HepG2 (cell line): ENCODE measurements around the gene DPP6.

ENCODE experiments used
- ZNF776 ChIP-seq: sonication (generic); formaldehyde crosslinking; IDR thresholded peaks from 2 replicates; pipeline ENCODE4 v1.4.0; 2020; ENCODE audit warnings: mild to moderate bottlenecking, missing genetic modification reagents
- TF ChIP-seq, protein P1 (sequence below): sonication (generic); formaldehyde crosslinking; IDR thresholded peaks from 2 replicates; pipeline ENCODE4 v1.5.0; 2020; ENCODE audit warnings: mild to moderate bottlenecking, missing genetic modification reagents, moderate library complexity

DNA sequence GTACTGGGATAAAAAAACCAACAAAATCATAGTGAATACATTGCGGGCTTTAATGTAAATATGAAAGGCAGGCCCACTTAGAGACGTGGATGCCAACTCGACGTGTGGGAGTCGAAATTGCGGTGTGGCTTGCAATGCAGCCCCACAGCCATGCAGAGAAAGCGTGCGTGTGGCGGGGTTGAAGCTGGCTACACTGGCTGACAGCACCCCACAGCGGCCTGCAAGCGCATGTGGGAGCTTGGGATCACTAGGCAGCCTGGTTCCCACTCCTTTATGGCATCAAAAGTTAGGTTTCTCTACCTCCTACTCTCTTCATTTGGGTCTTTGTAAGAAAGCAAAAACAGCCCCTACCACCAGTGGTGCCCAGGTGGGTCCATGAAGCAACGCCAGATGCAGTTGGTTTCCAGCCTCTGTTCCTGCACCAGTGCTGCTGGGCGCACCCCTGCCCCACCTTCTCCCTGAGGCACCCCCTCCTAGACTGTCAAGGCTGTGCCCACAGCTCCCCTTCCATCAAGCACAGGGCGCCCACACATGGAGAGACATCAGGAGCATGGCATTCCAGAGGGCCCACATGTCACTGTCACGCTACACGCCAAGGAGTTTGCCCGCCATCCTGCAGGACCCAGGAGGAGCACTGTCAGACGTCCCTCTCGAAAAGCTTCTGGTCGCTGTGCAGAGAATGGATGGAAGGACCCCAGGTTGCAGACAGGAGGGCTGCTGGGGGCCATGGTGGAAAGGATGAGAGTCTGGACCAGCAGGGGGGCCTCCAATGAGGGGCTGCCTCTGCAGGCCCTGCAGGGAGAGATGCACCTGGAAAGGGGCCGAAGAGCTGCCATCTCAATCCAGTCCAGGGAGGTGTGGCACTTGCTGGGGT is 807.8 kb downstream of the DPP6 start:
- TF ChIP-seq ZNF776, result no peak
- TF ChIP-seq, protein P1, sequence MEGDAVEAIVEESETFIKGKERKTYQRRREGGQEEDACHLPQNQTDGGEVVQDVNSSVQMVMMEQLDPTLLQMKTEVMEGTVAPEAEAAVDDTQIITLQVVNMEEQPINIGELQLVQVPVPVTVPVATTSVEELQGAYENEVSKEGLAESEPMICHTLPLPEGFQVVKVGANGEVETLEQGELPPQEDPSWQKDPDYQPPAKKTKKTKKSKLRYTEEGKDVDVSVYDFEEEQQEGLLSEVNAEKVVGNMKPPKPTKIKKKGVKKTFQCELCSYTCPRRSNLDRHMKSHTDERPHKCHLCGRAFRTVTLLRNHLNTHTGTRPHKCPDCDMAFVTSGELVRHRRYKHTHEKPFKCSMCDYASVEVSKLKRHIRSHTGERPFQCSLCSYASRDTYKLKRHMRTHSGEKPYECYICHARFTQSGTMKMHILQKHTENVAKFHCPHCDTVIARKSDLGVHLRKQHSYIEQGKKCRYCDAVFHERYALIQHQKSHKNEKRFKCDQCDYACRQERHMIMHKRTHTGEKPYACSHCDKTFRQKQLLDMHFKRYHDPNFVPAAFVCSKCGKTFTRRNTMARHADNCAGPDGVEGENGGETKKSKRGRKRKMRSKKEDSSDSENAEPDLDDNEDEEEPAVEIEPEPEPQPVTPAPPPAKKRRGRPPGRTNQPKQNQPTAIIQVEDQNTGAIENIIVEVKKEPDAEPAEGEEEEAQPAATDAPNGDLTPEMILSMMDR, result no peak
